PC-3 (cell line): Measurements from ENCODE around the gene FHAD1. TPM values are rescaled to one million over a fixed set of nuclear protein-coding genes. Genes with fewer than 3 reads are reported as not detected.

ENCODE experiments used
- ATAC-seq: fragments of 200-7000 bp; cut with Tn5 transposase; 2 replicates; pipeline ENCODE4 v1.9.1; 2020; ENCODE audit warnings: mild to moderate bottlenecking, moderate library complexity
- BruUV-seq: library from RNA; stranded (reverse); fragments of 400-500 nt; replicated peaks from 2 replicates; lab custom pipeline; 2021; lab: Mats Ljungman, UMichigan
- CTCF ChIA-PET: fragments of 300-600 bp; sonication (Branson Sonifier 250); formaldehyde crosslinking; loops from one replicate; lab custom pipeline; 2022; ENCODE audit warnings: antibody characterized with exemption; lab: Charles Lee
- POLR2A ChIA-PET: fragments of 300-600 bp; sonication (Branson Sonifier 250); formaldehyde crosslinking; loops from one replicate; lab custom pipeline; 2022; ENCODE audit warnings: antibody characterized with exemption; ENCODE audit not compliant: unreplicated experiment; lab: Charles Lee
- DNase-seq: peaks from one replicate; pipeline ENCODE4 v3.0.0-alpha.2; 2015
- H2AFZ ChIP-seq: fragments of 300-600 bp; sonication (generic); 2 replicates; pipeline ENCODE4 v1.6.0; 2016; ENCODE audit warnings: antibody characterized with exemption, low read length
- H3F3A ChIP-seq: fragments of 300-600 bp; sonication (generic); one replicate; pipeline ENCODE4 v1.6.0; 2017; ENCODE audit warnings: antibody characterized with exemption, low read length, control low read depth, mild to moderate bottlenecking; ENCODE audit not compliant: unreplicated experiment
- H3K27ac ChIP-seq: fragments of 300-600 bp; sonication (generic); 2 replicates; pipeline ENCODE4 v1.5.1; 2016; ENCODE audit warnings: mild to moderate bottlenecking, low read length
- H3K27me3 ChIP-seq: fragments of 300-600 bp; sonication (generic); 2 replicates; pipeline ENCODE4 v1.6.1; 2016; ENCODE audit warnings: low read length, mixed read lengths
- H3K36me3 ChIP-seq: fragments of 300-600 bp; sonication (generic); 2 replicates; pipeline ENCODE4 v1.6.1; 2016; ENCODE audit warnings: low read depth, mixed run types, low read length, mixed read lengths
- H3K4me1 ChIP-seq: fragments of 300-600 bp; sonication (generic); 2 replicates; pipeline ENCODE4 v1.5.1; 2016; ENCODE audit warnings: low read length; ENCODE audit not compliant: insufficient read depth
- H3K4me2 ChIP-seq: fragments of 300-600 bp; sonication (generic); 2 replicates; pipeline ENCODE4 v1.6.0; 2016; ENCODE audit warnings: low read length
- H3K4me3 ChIP-seq: fragments of 300-600 bp; sonication (generic); 2 replicates; pipeline ENCODE4 v1.5.1; 2016; ENCODE audit warnings: mild to moderate bottlenecking, low read length, mixed read lengths
- H3K79me2 ChIP-seq: fragments of 300-600 bp; sonication (generic); 2 replicates; pipeline ENCODE4 v1.6.1; 2017; ENCODE audit warnings: low read length, mixed read lengths
- H3K9ac ChIP-seq: fragments of 300-600 bp; sonication (generic); 2 replicates; pipeline ENCODE4 v1.6.0; 2016; ENCODE audit warnings: mild to moderate bottlenecking, low read length
- H3K9me2 ChIP-seq: fragments of 300-600 bp; sonication (generic); replicated peaks from 2 replicates; pipeline ENCODE4 v1.6.1; 2016; ENCODE audit warnings: mixed run types, low read length, mixed read lengths
- H3K9me3 ChIP-seq: fragments of 300-600 bp; sonication (generic); 2 replicates; pipeline ENCODE4 v1.6.1; 2016; ENCODE audit warnings: low read length, mixed read lengths
- H4K20me1 ChIP-seq: fragments of 300-600 bp; sonication (generic); 2 replicates; pipeline ENCODE4 v1.6.1; 2016; ENCODE audit warnings: low read length, mixed read lengths
- CTCF ChIP-seq: fragments of 300-600 bp; sonication (generic); conservative IDR thresholded peaks from 2 replicates; pipeline ENCODE4 v1.5.1; 2017; ENCODE audit warnings: antibody characterized with exemption, low read depth, mild to moderate bottlenecking, low read length
- EZH2 ChIP-seq: fragments of 300-600 bp; sonication (generic); IDR thresholded peaks from one replicate; pipeline ENCODE4 v1.6.1; 2017; ENCODE audit warnings: antibody characterized with exemption, mild to moderate bottlenecking, low read length; ENCODE audit not compliant: unreplicated experiment
- EZH2phosphoT487 ChIP-seq: fragments of 300-600 bp; sonication (generic); IDR thresholded peaks from 2 replicates; pipeline ENCODE4 v1.6.1; 2018; ENCODE audit warnings: mild to moderate bottlenecking, antibody characterized with exemption, low read length, borderline replicate concordance
- intact Hi-C: fragments of 100-400 bp; cut with micrococcal nuclease; formaldehyde crosslinking; loops from 2 replicates; pipeline ENCODE4 v1.9.0; 2023
- total RNA-seq: library from RNA; depleted of rRNA; stranded (reverse); fragments of >200 nt; gene quantifications from 2 replicates; pipeline ENCODE4 v1.2.3, GENCODE V29; 2014

Gene FHAD1
- total RNA-seq, 1 experiment from 2014 or later: 0.95 TPM

GRCh38 chr1:15324869-15325335, 77.9 kb downstream of the FHAD1 start:
- Histone ChIP-seq H3K4me3 (no peak overlapping the region), H3K4me2 (no peak overlapping the region), H3F3A (no peaks in the 10 kb centered on the region), H3K27me3 (no peaks in the 10 kb centered on the region), H3K79me2 (no peaks in the 10 kb centered on the region), H4K20me1 (no peaks in the 10 kb centered on the region), H3K36me3 (no peaks in the 10 kb centered on the region), H2AFZ (no peak overlapping the region), H3K27ac (no peak overlapping the region), H3K9me3 (no peaks in the 10 kb centered on the region), H3K4me1 (peaks cover 13% of the 10 kb centered on the region), H3K9me2 (no peaks in the 10 kb centered on the region), H3K9ac (no peak overlapping the region)
- no peak for DNase-seq
- TF ChIP-seq CTCF (no peak), EZH2 (no peak), EZH2phosphoT487 (no peak)
- CTCF ChIA-PET: interaction anchor here (0.6 to 2.2 kb wide), 4 partner anchors 17 to 106 kb away, joined by 3 to 12 read pairs (median 7); no protein-coding TSS in a partner anchor
- intact Hi-C loops: loop anchor here (2.0 kb wide), 1 partner anchor 176 kb away; no protein-coding TSS in a partner anchor
- ATAC-seq: no peak
- POLR2A ChIA-PET: interaction anchor here (0.6 kb wide), 1 partner anchor 60 kb away, joined by 5 read pairs; no protein-coding TSS in a partner anchor
- BruUV-seq: no TSS peak

GRCh38 chr1:15325375-15326085, 78.5 kb downstream of the FHAD1 start:
- Histone ChIP-seq H2AFZ (no peak overlapping the region), H3K27ac (no peak overlapping the region), H4K20me1 (no peaks in the 10 kb centered on the region), H3K9me2 (no peaks in the 10 kb centered on the region), H3K4me1 (peaks cover 13% of the 10 kb centered on the region), H3K36me3 (no peaks in the 10 kb centered on the region), H3K9ac (no peak overlapping the region), H3K79me2 (no peaks in the 10 kb centered on the region), H3K9me3 (no peaks in the 10 kb centered on the region), H3K4me3 (no peak overlapping the region), H3K27me3 (no peaks in the 10 kb centered on the region), H3K4me2 (no peak overlapping the region), H3F3A (no peaks in the 10 kb centered on the region)
- CTCF ChIA-PET: interaction anchor here (1.0 kb wide), 1 partner anchor 104 kb away, joined by 3 read pairs; no protein-coding TSS in a partner anchor
- intact Hi-C loops: loop anchor here (2.0 kb wide), 1 partner anchor 175 kb away; no protein-coding TSS in a partner anchor
- POLR2A ChIA-PET: no interaction called here
- TF ChIP-seq EZH2phosphoT487 (no peak), EZH2 (no peak), CTCF (peak; percentile 30; the same call in 1 of the 2 replicates)
- BruUV-seq: no TSS peak
- ATAC-seq (no peak), DNase-seq (no peak)
